Inferior parietal cortex (tissue), 1 donor: ENCODE measurements around the gene FAM204A.

Experiments used
- DNase-seq: peaks from one replicate; pipeline ENCODE4 v3.0.0-alpha.2; 2016; ENCODE audit errors: extremely low spot score

Gene FAM204A

GRCh38 chr10:118332236-118332635 lies 9.9 kb downstream of the FAM204A start:
- no peak for DNase-seq

- no peak for DNase-seq
Observed at GRCh38 chr10:118330295-118331076, 11.6 kb downstream of the FAM204A start.

GRCh38 chr10:118324140-118324539 lies 18.0 kb downstream of the FAM204A start:
- DNase-seq, result no peak

- DNase-seq, result no peak
Observed at GRCh38 chr10:118321724-118322575, 20.2 kb downstream of the FAM204A start.

- DNase-seq, result no peak
Observed at GRCh38 chr10:118315629-118316028, 26.5 kb downstream of the FAM204A start.

- DNase-seq, result no peak
Observed at GRCh38 chr10:118314882-118315281, 27.2 kb downstream of the FAM204A start.

GRCh38 chr10:118311505-118311904 lies 30.6 kb downstream of the FAM204A start:
- DNase-seq, result no peak

GRCh38 chr10:118310822-118311221 lies 31.3 kb downstream of the FAM204A start:
- DNase-seq, result no peak

- no peak for DNase-seq
Observed at GRCh38 chr10:118309911-118310310, 32.2 kb downstream of the FAM204A start.

GRCh38 chr10:118308664-118309063 lies 33.5 kb downstream of the FAM204A start:
- no peak for DNase-seq

- DNase-seq, result no peak
Observed at GRCh38 chr10:118307859-118308258, 34.3 kb downstream of the FAM204A start.

GRCh38 chr10:118307220-118307619 lies 34.9 kb downstream of the FAM204A start:
- DNase-seq, result no peak

- DNase-seq, result no peak
Observed at GRCh38 chr10:118305730-118306129, 36.4 kb downstream of the FAM204A start.

- no peak for DNase-seq
Observed at GRCh38 chr10:118304521-118304920, 37.6 kb downstream of the FAM204A start.

GRCh38 chr10:118301211-118301610 lies 40.9 kb downstream of the FAM204A start:
- DNase-seq, result no peak

GRCh38 chr10:118300320-118300719 lies 41.8 kb downstream of the FAM204A start:
- DNase-seq, result no peak

GRCh38 chr10:118298787-118299186 lies 43.3 kb downstream of the FAM204A start:
- DNase-seq, result no peak

GRCh38 chr10:118291122-118291521 lies 51.0 kb downstream of the FAM204A start:
- DNase-seq, result no peak

- DNase-seq, result no peak
Observed at GRCh38 chr10:118290471-118290995, 51.6 kb downstream of the FAM204A start.

- DNase-seq, result no peak
Observed at GRCh38 chr10:118287076-118287806, 54.9 kb downstream of the FAM204A start.

GRCh38 chr10:118286051-118286838 lies 55.9 kb downstream of the FAM204A start:
- no peak for DNase-seq
